ENCODE results near the gene EYA4.

Gene EYA4

GRCh38 chr6:133291671-133292070 is 50.5 kb downstream of the EYA4 start:
- no peak for DNase-seq

- no peak for DNase-seq
These were observed 56.5 kb downstream of the EYA4 start for GRCh38 chr6:133297657-133298056.

GRCh38 chr6:133298335-133298734 is 57.2 kb downstream of the EYA4 start:
- no peak for DNase-seq

- no peak for DNase-seq
These were observed 57.6 kb downstream of the EYA4 start for GRCh38 chr6:133298801-133299200.

- DNase-seq = no peak
These were observed 59.7 kb downstream of the EYA4 start for GRCh38 chr6:133300896-133301295.

- DNase-seq = no peak
These were observed 60.7 kb downstream of the EYA4 start for GRCh38 chr6:133301835-133302234.

GRCh38 chr6:133306931-133307330 is 65.8 kb downstream of the EYA4 start:
- DNase-seq = no peak

- DNase-seq = no peak
These were observed 68.4 kb downstream of the EYA4 start for GRCh38 chr6:133309579-133309978.

- DNase-seq = no peak
These were observed 70.8 kb downstream of the EYA4 start for GRCh38 chr6:133312006-133312405.

- DNase-seq = no peak
These were observed 71.9 kb downstream of the EYA4 start for GRCh38 chr6:133313068-133313467.

GRCh38 chr6:133314947-133315346 is 73.8 kb downstream of the EYA4 start:
- no peak for DNase-seq

GRCh38 chr6:133315811-133316210 is 74.7 kb downstream of the EYA4 start:
- DNase-seq = no peak

- DNase-seq = no peak
These were observed 76.5 kb downstream of the EYA4 start for GRCh38 chr6:133317704-133318103.

GRCh38 chr6:133326584-133326983 is 85.4 kb downstream of the EYA4 start:
- DNase-seq = no peak

- no peak for DNase-seq
These were observed 92.7 kb downstream of the EYA4 start for GRCh38 chr6:133333852-133334251.

GRCh38 chr6:133337308-133337707 is 96.2 kb downstream of the EYA4 start:
- DNase-seq = no peak

GRCh38 chr6:133339543-133340384 is 98.6 kb downstream of the EYA4 start:
- DNase-seq = no peak

- no peak for DNase-seq
These were observed 99.4 kb downstream of the EYA4 start for GRCh38 chr6:133340557-133340956.

- no peak for DNase-seq
These were observed 100.5 kb downstream of the EYA4 start for GRCh38 chr6:133341607-133342158.

- no peak for DNase-seq
These were observed 102.1 kb downstream of the EYA4 start for GRCh38 chr6:133343220-133343619.

- DNase-seq = no peak
These were observed 107.7 kb downstream of the EYA4 start for GRCh38 chr6:133348846-133349245.

GRCh38 chr6:133350928-133351327 is 109.8 kb downstream of the EYA4 start:
- no peak for DNase-seq

GRCh38 chr6:133352046-133352445 is 110.9 kb downstream of the EYA4 start:
- no peak for DNase-seq

GRCh38 chr6:133353061-133353460 is 111.9 kb downstream of the EYA4 start:
- no peak for DNase-seq

GRCh38 chr6:133355922-133356321 is 114.8 kb downstream of the EYA4 start:
- no peak for DNase-seq
